Mammary epithelial cell (primary cell): Measurements from ENCODE around the gene TPCN1.

Experiments used
- EZH2 ChIP-seq: IDR thresholded peaks from 2 replicates; pipeline ENCODE4 v1.6.1; 2012; ENCODE audit warnings: low read length, inconsistent platforms, borderline replicate concordance
- TF ChIP-seq, protein P1 (sequence below), 2 donors: IDR thresholded peaks in 1 of 2; conservative IDR thresholded peaks in 1 of 2; 2 replicates each; pipeline ENCODE4 v1.5.1; 2011 to 2012; ENCODE audit warnings: inconsistent platforms in 2 of 2, low read length in 2 of 2, mild to moderate bottlenecking in 2 of 2, control low read depth in 1 of 2, low read depth in 1 of 2; ENCODE audit not compliant: insufficient read depth in 1 of 2; ENCODE audit errors: extremely low read depth in 1 of 2

DNA sequence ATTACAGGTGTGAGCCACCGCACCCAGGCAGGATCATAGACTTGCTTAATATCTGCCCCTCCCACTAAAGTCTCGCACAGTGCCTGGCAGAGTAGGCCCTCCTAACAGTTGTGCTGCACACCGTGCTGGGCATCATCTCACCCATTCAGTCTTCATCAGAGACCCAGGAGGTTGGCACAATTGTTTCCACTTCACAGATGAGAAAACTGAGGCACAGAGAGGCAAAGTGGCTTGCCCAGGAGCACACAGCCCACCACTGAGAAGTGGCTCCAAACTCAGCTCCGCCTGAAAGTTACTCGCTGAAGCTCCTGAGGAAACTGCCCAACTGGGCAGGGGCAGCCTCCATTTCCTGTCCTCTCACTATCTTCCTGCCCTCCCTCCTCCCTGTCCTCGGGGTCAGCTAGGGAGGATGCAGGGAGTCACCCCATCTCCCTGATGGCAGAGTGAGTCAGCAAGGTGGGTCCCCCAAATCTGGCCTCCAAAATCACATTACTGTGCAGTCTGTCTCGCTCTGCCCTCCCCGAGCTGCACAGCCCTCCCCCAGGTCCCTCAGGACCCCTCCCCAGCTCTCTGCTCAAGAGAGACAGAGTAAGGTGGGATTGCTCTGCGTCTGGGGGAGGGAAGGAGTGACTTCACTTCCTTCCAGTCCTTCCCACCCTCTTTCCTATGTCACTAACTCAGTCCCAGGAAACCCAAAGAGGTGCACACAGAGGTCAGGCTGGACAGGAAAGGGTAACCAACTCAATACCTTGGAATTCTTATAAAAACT lies 107.9 kb downstream of the TPCN1 start:
- TF ChIP-seq, protein P1, sequence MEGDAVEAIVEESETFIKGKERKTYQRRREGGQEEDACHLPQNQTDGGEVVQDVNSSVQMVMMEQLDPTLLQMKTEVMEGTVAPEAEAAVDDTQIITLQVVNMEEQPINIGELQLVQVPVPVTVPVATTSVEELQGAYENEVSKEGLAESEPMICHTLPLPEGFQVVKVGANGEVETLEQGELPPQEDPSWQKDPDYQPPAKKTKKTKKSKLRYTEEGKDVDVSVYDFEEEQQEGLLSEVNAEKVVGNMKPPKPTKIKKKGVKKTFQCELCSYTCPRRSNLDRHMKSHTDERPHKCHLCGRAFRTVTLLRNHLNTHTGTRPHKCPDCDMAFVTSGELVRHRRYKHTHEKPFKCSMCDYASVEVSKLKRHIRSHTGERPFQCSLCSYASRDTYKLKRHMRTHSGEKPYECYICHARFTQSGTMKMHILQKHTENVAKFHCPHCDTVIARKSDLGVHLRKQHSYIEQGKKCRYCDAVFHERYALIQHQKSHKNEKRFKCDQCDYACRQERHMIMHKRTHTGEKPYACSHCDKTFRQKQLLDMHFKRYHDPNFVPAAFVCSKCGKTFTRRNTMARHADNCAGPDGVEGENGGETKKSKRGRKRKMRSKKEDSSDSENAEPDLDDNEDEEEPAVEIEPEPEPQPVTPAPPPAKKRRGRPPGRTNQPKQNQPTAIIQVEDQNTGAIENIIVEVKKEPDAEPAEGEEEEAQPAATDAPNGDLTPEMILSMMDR (conservative IDR thresholded peaks at IDR 0.05 in 1 of 2, IDR thresholded peaks at IDR 0.05 in 1 of 2; ENCODE audit: extremely low read depth in 1 of 2, insufficient read depth in 1 of 2, low read depth in 1 of 2, low read length in 2 of 2), result no peak
- TF ChIP-seq EZH2, result no peak
